ENCODE data around the gene USP28. TPM values are rescaled to one million over a fixed set of nuclear protein-coding genes. Genes with fewer than 3 reads are reported as not detected.
"Not testable (repeated sequence)": the region's sequence is repeated elsewhere in the genome, so short reads cannot be mapped to it uniquely, and the experiment has no call there.

USP28 gene
- 17.0 TPM for total RNA-seq

GRCh38 chr11:113875234-113876073, at the start of gene USP28:
USP28 (minus strand) TSS chr11:113875572; CDS start chr11:113875501, 71 bp downstream.
- Histone ChIP-seq H3K4me1 (ENCODE audit: insufficient read depth, low read length) (peaks cover 34% of the 10 kb centered on the region), H3K9me3 (ENCODE audit: low read depth, low read length) (no peaks in the 10 kb centered on the region), H3K4me3 (ENCODE audit: low read length) (peak within 1 kb of the TSS; percentile 85), H3K27me3 (ENCODE audit: insufficient read depth, low read length) (no peaks in the 10 kb centered on the region)

- H3K4me1 ChIP-seq (ENCODE audit: insufficient read depth, low read length): no peaks in the 10 kb centered on the region
- no peak overlapping the region for H3K4me3 ChIP-seq (ENCODE audit: low read length)
- H3K9me3 ChIP-seq (ENCODE audit: low read depth, low read length): no peaks in the 10 kb centered on the region
- H3K27me3 ChIP-seq (ENCODE audit: insufficient read depth, low read length): no peaks in the 10 kb centered on the region
These were observed 48.2 kb upstream of the USP28 start for GRCh38 chr11:113923572-113923971.

GRCh38 chr11:113911491-113911890, 36.1 kb upstream of the USP28 start:
- not testable (repeated sequence) for H3K4me3 ChIP-seq (ENCODE audit: low read length); H3K4me1 ChIP-seq (ENCODE audit: insufficient read depth, low read length); H3K27me3 ChIP-seq (ENCODE audit: insufficient read depth, low read length); H3K9me3 ChIP-seq (ENCODE audit: low read depth, low read length)

GRCh38 chr11:113908098-113908497, 32.7 kb upstream of the USP28 start:
- Histone ChIP-seq H3K4me3 (ENCODE audit: low read length) (no peak overlapping the region), H3K9me3 (ENCODE audit: low read depth, low read length) (no peaks in the 10 kb centered on the region), H3K4me1 (ENCODE audit: insufficient read depth, low read length) (no peaks in the 10 kb centered on the region)

GRCh38 chr11:113907681-113908080, 32.3 kb upstream of the USP28 start:
- no peak overlapping the region for H3K4me3 ChIP-seq (ENCODE audit: low read length)
- no peaks in the 10 kb centered on the region for H3K9me3 ChIP-seq (ENCODE audit: low read depth, low read length)
- H3K4me1 ChIP-seq (ENCODE audit: insufficient read depth, low read length): no peaks in the 10 kb centered on the region

More at GRCh38 chr11:113908098-113908497, 32.7 kb upstream of the USP28 start:
- peaks cover 10% of the 10 kb centered on the region for H3K27me3 ChIP-seq (ENCODE audit: insufficient read depth, low read length)

GRCh38 chr11:113907152-113907551, 31.8 kb upstream of the USP28 start:
- peaks cover 10% of the 10 kb centered on the region for H3K27me3 ChIP-seq (ENCODE audit: insufficient read depth, low read length)
- H3K9me3 ChIP-seq (ENCODE audit: low read depth, low read length): no peaks in the 10 kb centered on the region
- H3K4me3 ChIP-seq (ENCODE audit: low read length): no peak overlapping the region
- H3K4me1 ChIP-seq (ENCODE audit: insufficient read depth, low read length): no peaks in the 10 kb centered on the region

More at GRCh38 chr11:113907681-113908080, 32.3 kb upstream of the USP28 start:
- peaks cover 10% of the 10 kb centered on the region for H3K27me3 ChIP-seq (ENCODE audit: insufficient read depth, low read length)

GRCh38 chr11:113906516-113906915, 31.1 kb upstream of the USP28 start:
- Histone ChIP-seq H3K4me1 (ENCODE audit: insufficient read depth, low read length) (no peaks in the 10 kb centered on the region), H3K4me3 (ENCODE audit: low read length) (no peak overlapping the region), H3K27me3 (ENCODE audit: insufficient read depth, low read length) (peaks cover 10% of the 10 kb centered on the region), H3K9me3 (ENCODE audit: low read depth, low read length) (no peaks in the 10 kb centered on the region)

GRCh38 chr11:113906038-113906437, 30.7 kb upstream of the USP28 start:
- Histone ChIP-seq H3K27me3 (ENCODE audit: insufficient read depth, low read length) (peaks cover 10% of the 10 kb centered on the region), H3K9me3 (ENCODE audit: low read depth, low read length) (no peaks in the 10 kb centered on the region), H3K4me3 (ENCODE audit: low read length) (no peak overlapping the region), H3K4me1 (ENCODE audit: insufficient read depth, low read length) (no peaks in the 10 kb centered on the region)

GRCh38 chr11:113904379-113905101, 29.2 kb upstream of the USP28 start, which contains the start of gene HTR3B:
HTR3B (plus strand) TSS chr11:113904796; CDS start chr11:113904934, 138 bp downstream.
- H3K4me1 ChIP-seq (ENCODE audit: insufficient read depth, low read length): no peaks in the 10 kb centered on the region
- no peaks in the 10 kb centered on the region for H3K9me3 ChIP-seq (ENCODE audit: low read depth, low read length)
- H3K4me3 ChIP-seq (ENCODE audit: low read length): no peak within 1 kb of the TSS
- peaks cover 10% of the 10 kb centered on the region for H3K27me3 ChIP-seq (ENCODE audit: insufficient read depth, low read length)

GRCh38 chr11:113901141-113901540, 25.8 kb upstream of the USP28 start:
- Histone ChIP-seq H3K4me1 (ENCODE audit: insufficient read depth, low read length) (no peaks in the 10 kb centered on the region), H3K27me3 (ENCODE audit: insufficient read depth, low read length) (peaks cover under 1% of the 10 kb centered on the region), H3K4me3 (ENCODE audit: low read length) (no peak overlapping the region), H3K9me3 (ENCODE audit: low read depth, low read length) (no peaks in the 10 kb centered on the region)

- Histone ChIP-seq H3K9me3 (ENCODE audit: low read depth, low read length) (no peaks in the 10 kb centered on the region), H3K27me3 (ENCODE audit: insufficient read depth, low read length) (no peaks in the 10 kb centered on the region), H3K4me3 (ENCODE audit: low read length) (no peak overlapping the region), H3K4me1 (ENCODE audit: insufficient read depth, low read length) (no peaks in the 10 kb centered on the region)
These were observed 20.9 kb upstream of the USP28 start for GRCh38 chr11:113896156-113896879.

- Histone ChIP-seq H3K9me3 (ENCODE audit: low read depth, low read length) (no peaks in the 10 kb centered on the region), H3K27me3 (ENCODE audit: insufficient read depth, low read length) (no peaks in the 10 kb centered on the region), H3K4me3 (ENCODE audit: low read length) (no peak overlapping the region), H3K4me1 (ENCODE audit: insufficient read depth, low read length) (no peaks in the 10 kb centered on the region)
These were observed 20.2 kb upstream of the USP28 start for GRCh38 chr11:113895367-113896155.

GRCh38 chr11:113894421-113894996, 19.1 kb upstream of the USP28 start:
- H3K9me3 ChIP-seq (ENCODE audit: low read depth, low read length): no peaks in the 10 kb centered on the region
- H3K27me3 ChIP-seq (ENCODE audit: insufficient read depth, low read length): no peaks in the 10 kb centered on the region
- no peak overlapping the region for H3K4me3 ChIP-seq (ENCODE audit: low read length)
- no peaks in the 10 kb centered on the region for H3K4me1 ChIP-seq (ENCODE audit: insufficient read depth, low read length)

- no peak overlapping the region for H3K4me3 ChIP-seq (ENCODE audit: low read length)
- H3K4me1 ChIP-seq (ENCODE audit: insufficient read depth, low read length): no peaks in the 10 kb centered on the region
- H3K27me3 ChIP-seq (ENCODE audit: insufficient read depth, low read length): no peaks in the 10 kb centered on the region
- no peaks in the 10 kb centered on the region for H3K9me3 ChIP-seq (ENCODE audit: low read depth, low read length)
These were observed 13.5 kb upstream of the USP28 start for GRCh38 chr11:113888848-113889247.

Data from mononuclear cell (primary cell).